C4-2B (cell line): Measurements from ENCODE around the gene SEC24D.

Experiments
- CTCF ChIP-seq: fragments of 450-650 bp; conservative IDR thresholded peaks from 2 replicates; pipeline ENCODE4 v1.5.1; 2017; ENCODE audit warnings: mild to moderate bottlenecking
- ZFX ChIP-seq: fragments of 450-650 bp; IDR thresholded peaks from 2 replicates; pipeline ENCODE4 v1.6.1; 2017

DNA sequence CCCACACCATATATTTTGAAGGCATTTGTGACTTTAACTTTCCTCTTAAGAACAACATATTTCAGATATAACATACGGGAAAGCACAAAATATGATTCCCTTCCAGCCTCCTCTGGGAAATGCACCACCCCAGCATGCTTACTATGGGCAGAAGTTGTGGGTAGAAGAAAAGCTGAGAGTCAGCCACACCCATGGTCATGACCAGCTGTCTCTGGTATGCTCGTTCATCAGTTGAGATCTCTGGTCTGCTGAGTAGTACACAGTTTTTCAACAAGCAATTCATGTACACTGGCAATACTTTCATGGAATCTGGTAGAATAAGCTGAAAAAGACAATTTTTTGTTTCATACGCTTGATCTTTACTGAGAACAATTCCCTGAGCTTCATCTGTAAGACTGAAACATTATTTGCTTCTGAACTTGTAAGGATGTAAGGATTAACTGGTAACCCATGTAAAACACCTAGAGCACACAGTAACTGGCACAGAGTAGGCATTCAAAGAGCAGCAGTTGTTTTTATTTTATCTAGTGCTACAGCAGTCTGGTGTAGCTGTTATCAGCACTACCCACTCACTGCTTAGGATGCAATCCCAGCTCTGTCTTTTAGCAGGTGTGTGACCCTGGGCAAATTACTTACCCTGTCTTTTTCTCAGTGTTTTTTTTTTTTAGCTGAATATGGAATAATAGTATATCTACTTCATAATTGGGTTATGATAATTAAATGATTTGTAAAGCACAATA, 103.2 kb downstream of the SEC24D start:
- no peak for TF ChIP-seq CTCF
- no peak for TF ChIP-seq ZFX
